ENCODE measurements around the gene CD276.

GRCh38 chr15:73752806-73753193 lies 68.6 kb downstream of the CD276 start:
- TF ChIP-seq CTCF (IDR thresholded peaks at IDR 0.05; ENCODE audit: insufficient read depth, low read length, poor library complexity, severe bottlenecking) (no peak), EZH2phosphoT487 (conservative IDR thresholded peaks at IDR 0.05; ENCODE audit: low read length) (no peak)

Measured in SU-DHL-6 (cell line).